Upper lobe of right lung (tissue), 1 donor: ENCODE results near the gene SCEL. TPM values are rescaled to one million over a fixed set of nuclear protein-coding genes. Genes with fewer than 3 reads are reported as not detected.

ENCODE experiments used
- ATAC-seq: fragments of 200-7000 bp; cut with Tn5 transposase; one replicate; pipeline ENCODE4 v1.9.1; 2020; ENCODE audit warnings: mild to moderate bottlenecking, moderate library complexity
- DNase-seq: peaks from one replicate; pipeline ENCODE4 v3.0.0-alpha.2; 2020
- H3K27ac ChIP-seq: fragments of 200-600 bp; one replicate; pipeline ENCODE4 v1.8.0; 2022
- H3K27me3 ChIP-seq: fragments of 200-600 bp; one replicate; pipeline ENCODE4 v1.8.0; 2022; ENCODE audit warnings: mild to moderate bottlenecking
- H3K36me3 ChIP-seq: fragments of 200-600 bp; one replicate; pipeline ENCODE4 v1.8.0; 2022
- H3K4me1 ChIP-seq: fragments of 200-600 bp; one replicate; pipeline ENCODE4 v1.8.0; 2022
- H3K4me3 ChIP-seq: fragments of 200-600 bp; one replicate; pipeline ENCODE4 v1.8.0; 2022; ENCODE audit warnings: mild to moderate bottlenecking
- H3K9me3 ChIP-seq: fragments of 200-600 bp; one replicate; pipeline ENCODE4 v1.8.0; 2022
- CTCF ChIP-seq: fragments of 200-600 bp; IDR thresholded peaks from one replicate; pipeline ENCODE4 v1.8.0; 2022; ENCODE audit warnings: antibody characterized with exemption
- intact Hi-C: fragments of 100-400 bp; cut with DNase I; formaldehyde crosslinking; loops from one replicate; pipeline ENCODE4 v1.11.0; 2022
- total RNA-seq: library from RNA; stranded (reverse); fragmentation: NEBNext Ultra II Directional; extraction: Animal tissue kit (Norgen Biotek cat#: 25700); gene quantifications from one replicate; pipeline ENCODE4 v1.2.1, GENCODE V29; 2021
- donor health status: DM: no; HTN: yes; CAD: no; lungs with severe emphysema.

Gene SCEL
- total RNA-seq, 1 donor from 2014 or later: 109 TPM

GRCh38 chr13:77693449-77693940 lies 158.0 kb downstream of the SCEL start:
- intact Hi-C loops: no loop called here
- H3K36me3 ChIP-seq: no peaks in the 10 kb centered on the region

More at GRCh38 chr13:77693449-77693940, 158.0 kb downstream of the SCEL start:
- DNase-seq (no peak), ATAC-seq (no peak)
- Histone ChIP-seq H3K9me3 (no peaks in the 10 kb centered on the region), H3K27ac (no peak overlapping the region), H3K4me3 (no peak overlapping the region), H3K27me3 (no peaks in the 10 kb centered on the region), H3K4me1 (no peaks in the 10 kb centered on the region)
- TF ChIP-seq CTCF: no peak

Other genes starting within 250 kb of the SCEL start
- gene MYCBP2, start 208.6 kb upstream of the SCEL start, total RNA-seq: 94.2 TPM
- 16.4 TPM for gene SLAIN1, start 162.0 kb downstream of the SCEL start, total RNA-seq